Measurements from ENCODE around the gene PWWP2B.

GRCh38 chr10:132363376-132363775 is 33.6 kb upstream of the PWWP2B start:
- TF ChIP-seq MAX (IDR thresholded peaks at IDR 0.05; ENCODE audit: low read depth, low read length) (no peak), CREB1 (IDR thresholded peaks at IDR 0.05; ENCODE audit: low read depth) (no peak), EGR1 (IDR thresholded peaks at IDR 0.05; ENCODE audit: borderline replicate concordance in 1 of 2, low read depth in 2 of 2, low read length in 2 of 2) (no peak), POLR2AphosphoS5 (IDR thresholded peaks at IDR 0.05; ENCODE audit: low read length) (no peak), CTCF (IDR thresholded peaks at IDR 0.05 in 2 of 3, conservative IDR thresholded peaks at IDR 0.05 in 1 of 3; ENCODE audit: control insufficient read depth in 2 of 3, extremely low read depth in 1 of 3, insufficient read depth in 1 of 3, low read depth in 3 of 3, low read length in 3 of 3) (no peak), POLR2A (IDR thresholded peaks at IDR 0.05; ENCODE audit: low read depth, low read length) (no peak), ATF2 (IDR thresholded peaks at IDR 0.05; ENCODE audit: low read length) (no peak), CEBPB (IDR thresholded peaks at IDR 0.05; ENCODE audit: borderline replicate concordance in 1 of 2, low read depth in 2 of 2, low read length in 2 of 2) (no peak), FOXK2 (IDR thresholded peaks at IDR 0.05) (no peak), RBBP5 (conservative IDR thresholded peaks at IDR 0.05) (no peak), GABPA (IDR thresholded peaks at IDR 0.05; ENCODE audit: low read depth) (no peak), MXI1 (IDR thresholded peaks at IDR 0.05; ENCODE audit: low read depth, low read length) (no peak), EZH2 (IDR thresholded peaks at IDR 0.05; ENCODE audit: borderline replicate concordance, control insufficient read depth, low read depth, low read length) (no peak)
